Breast epithelium (tissue), 4 donors: ENCODE measurements around the gene DNAAF8. TPM values are rescaled to one million over a fixed set of nuclear protein-coding genes. Genes with fewer than 3 reads are reported as not detected.

Experiments
- DNase-seq, 2 donors: peaks; one replicate each; pipeline ENCODE4 v3.0.0-alpha.2; 2019; ENCODE audit warnings: low spot score in 2 of 2
- H3K27ac ChIP-seq, 2 donors: fragments of 200-600 bp; sonication (generic) in 1 of 2; one replicate each; pipeline ENCODE4 v1.5.1; 2016 to 2019; ENCODE audit warnings: mild to moderate bottlenecking in 1 of 2
- H3K27me3 ChIP-seq, 2 donors: fragments of 200-600 bp; sonication (generic) in 1 of 2; one replicate each; pipeline versions ENCODE4 v1.5.1 to v1.6.0; 2017 to 2019; ENCODE audit warnings: control low read depth in 1 of 2, mild to moderate bottlenecking in 1 of 2
- H3K36me3 ChIP-seq: fragments of 200-600 bp; one replicate; pipeline ENCODE4 v1.5.1; 2019
- H3K4me1 ChIP-seq, 2 donors: fragments of 200-600 bp; sonication (generic); one replicate each; pipeline ENCODE4 v1.5.1; 2016 to 2019; ENCODE audit warnings: control low read depth in 1 of 2
- H3K4me3 ChIP-seq, 3 donors: fragments of 200-600 bp; sonication (generic); 1 replicate in 2 of 3; 2 replicates in 1 of 3; pipeline ENCODE4 v1.5.1; 2016 to 2019; ENCODE audit warnings: mild to moderate bottlenecking in 3 of 3, moderate library complexity in 2 of 3
- H3K9me3 ChIP-seq, 2 donors: fragments of 200-600 bp; sonication (generic) in 1 of 2; one replicate each; pipeline ENCODE4 v1.5.1; 2016 to 2019; ENCODE audit warnings: control low read depth in 1 of 2
- POLR2A ChIP-seq: fragments of 450-650 bp; IDR thresholded peaks from one replicate; pipeline ENCODE4 v1.6.1; 2016; ENCODE audit warnings: antibody characterized with exemption, mild to moderate bottlenecking, moderate library complexity
- POLR2AphosphoS5 ChIP-seq, 3 donors: sonication (generic); formaldehyde crosslinking; IDR thresholded peaks; one replicate each; pipeline ENCODE4 v1.6.1; 2017; ENCODE audit warnings: antibody characterized with exemption in 3 of 3
- intact Hi-C: fragments of 100-400 bp; cut with DNase I; formaldehyde crosslinking; loops from one replicate; pipeline ENCODE4 v1.15.1; 2023; ENCODE audit warnings: low total_unique reads
- total RNA-seq, 3 donors: library from RNA; depleted of rRNA; stranded (reverse); fragments of >200 nt; gene quantifications; one replicate each; pipeline ENCODE4 v1.1.0, GENCODE V29; 2016
- TF ChIP-seq, protein P1 (sequence below), 3 donors: fragments of 450-650 bp; IDR thresholded peaks; one replicate each; pipeline ENCODE4 v1.5.1; 2016 to 2017; ENCODE audit warnings: antibody characterized with exemption in 3 of 3, mild to moderate bottlenecking in 3 of 3, moderate library complexity in 3 of 3

The DNAAF8 gene
- total RNA-seq, 3 donors from 2014 or later = 1.3 to 2.3 (median 1.8) TPM

DNA sequence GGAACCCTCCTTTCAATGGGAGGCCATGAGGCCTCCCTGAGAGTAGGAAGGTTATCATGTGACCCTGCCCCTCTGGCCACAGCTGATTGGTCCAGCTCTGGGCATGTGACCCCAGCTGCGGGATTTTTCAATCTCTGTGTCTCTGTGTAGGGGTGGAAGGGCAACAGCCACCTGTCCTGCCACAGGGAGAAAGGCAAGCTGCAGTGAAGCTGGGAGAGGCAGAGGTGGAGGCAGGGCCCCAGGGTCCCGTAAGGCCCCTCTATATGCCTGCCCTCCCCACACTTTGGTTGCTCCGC lies 10.9 kb downstream of the DNAAF8 start:
- Histone ChIP-seq H3K36me3 (no peaks in the 10 kb centered on the region), H3K9me3 (no peaks in the 10 kb centered on the region), H3K4me3 (no peak overlapping the region), H3K27me3 (no peaks in the 10 kb centered on the region), H3K27ac (no peak overlapping the region), H3K4me1 (no peaks in the 10 kb centered on the region)
- DNase-seq = no peak
- TF ChIP-seq, protein P1, sequence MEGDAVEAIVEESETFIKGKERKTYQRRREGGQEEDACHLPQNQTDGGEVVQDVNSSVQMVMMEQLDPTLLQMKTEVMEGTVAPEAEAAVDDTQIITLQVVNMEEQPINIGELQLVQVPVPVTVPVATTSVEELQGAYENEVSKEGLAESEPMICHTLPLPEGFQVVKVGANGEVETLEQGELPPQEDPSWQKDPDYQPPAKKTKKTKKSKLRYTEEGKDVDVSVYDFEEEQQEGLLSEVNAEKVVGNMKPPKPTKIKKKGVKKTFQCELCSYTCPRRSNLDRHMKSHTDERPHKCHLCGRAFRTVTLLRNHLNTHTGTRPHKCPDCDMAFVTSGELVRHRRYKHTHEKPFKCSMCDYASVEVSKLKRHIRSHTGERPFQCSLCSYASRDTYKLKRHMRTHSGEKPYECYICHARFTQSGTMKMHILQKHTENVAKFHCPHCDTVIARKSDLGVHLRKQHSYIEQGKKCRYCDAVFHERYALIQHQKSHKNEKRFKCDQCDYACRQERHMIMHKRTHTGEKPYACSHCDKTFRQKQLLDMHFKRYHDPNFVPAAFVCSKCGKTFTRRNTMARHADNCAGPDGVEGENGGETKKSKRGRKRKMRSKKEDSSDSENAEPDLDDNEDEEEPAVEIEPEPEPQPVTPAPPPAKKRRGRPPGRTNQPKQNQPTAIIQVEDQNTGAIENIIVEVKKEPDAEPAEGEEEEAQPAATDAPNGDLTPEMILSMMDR (IDR thresholded peaks at IDR 0.05) = no peak
- intact Hi-C loops = no loop called here

DNA sequence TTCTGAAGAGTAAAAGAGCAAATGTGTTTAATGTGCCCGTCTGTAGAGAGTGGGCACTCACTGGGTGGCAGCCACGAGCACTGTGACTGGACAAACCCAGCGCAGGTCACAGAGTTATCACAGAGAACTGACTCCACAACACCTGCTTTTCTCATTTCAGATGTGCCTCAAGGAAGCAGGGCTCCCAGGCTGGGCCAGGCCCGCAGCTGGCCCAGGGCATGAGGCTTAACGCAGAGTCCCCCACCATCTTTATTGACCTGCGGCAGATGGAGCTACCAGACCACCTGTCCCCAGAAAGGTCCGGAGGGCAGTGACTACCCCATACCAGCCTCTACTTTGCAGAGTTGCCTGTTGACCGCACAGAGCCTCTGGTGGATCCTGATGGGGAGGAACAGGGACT lies 11.9 kb downstream of the DNAAF8 start:
- no peak for DNase-seq
- Histone ChIP-seq H3K27ac (no peak overlapping the region), H3K4me3 (no peak overlapping the region), H3K4me1 (no peaks in the 10 kb centered on the region), H3K27me3 (no peaks in the 10 kb centered on the region), H3K9me3 (no peaks in the 10 kb centered on the region), H3K36me3 (no peaks in the 10 kb centered on the region)
- intact Hi-C loops = no loop called here
- TF ChIP-seq POLR2A (no peak), POLR2AphosphoS5 (IDR thresholded peaks at IDR 0.05) (no peak)
- TF ChIP-seq, protein P1 (IDR thresholded peaks at IDR 0.05) = no peak

- intact Hi-C loops = no loop called here
- DNase-seq = no peak
- H3K27ac ChIP-seq = no peak overlapping the region
These were observed 12.7 kb downstream of the DNAAF8 start for GRCh38 chr16:4746991-4747574.

GRCh38 chr16:4747906-4748681 lies 13.8 kb downstream of the DNAAF8 start:
- intact Hi-C loops = no loop called here
- Histone ChIP-seq H3K27ac (no peak overlapping the region), H3K36me3 (peaks cover 11% of the 10 kb centered on the region), H3K4me3 (no peak overlapping the region), H3K27me3 (no peaks in the 10 kb centered on the region), H3K9me3 (no peaks in the 10 kb centered on the region), H3K4me1 (no peaks in the 10 kb centered on the region)
- DNase-seq = no peak
- TF ChIP-seq, protein P1 (IDR thresholded peaks at IDR 0.05) = no peak
- no peak for TF ChIP-seq POLR2A
- TF ChIP-seq POLR2AphosphoS5 (IDR thresholded peaks at IDR 0.05) = no peak

More at GRCh38 chr16:4746991-4747574, 12.7 kb downstream of the DNAAF8 start:
- TF ChIP-seq POLR2A = no peak
- no peak for TF ChIP-seq POLR2AphosphoS5 (IDR thresholded peaks at IDR 0.05)
- TF ChIP-seq, protein P1 (IDR thresholded peaks at IDR 0.05) = no peak
- H3K36me3 ChIP-seq = peaks cover 2% of the 10 kb centered on the region
- H3K4me1 ChIP-seq = no peaks in the 10 kb centered on the region
- no peaks in the 10 kb centered on the region for H3K9me3 ChIP-seq
- no peak overlapping the region for H3K4me3 ChIP-seq
- H3K27me3 ChIP-seq = no peaks in the 10 kb centered on the region

DNA sequence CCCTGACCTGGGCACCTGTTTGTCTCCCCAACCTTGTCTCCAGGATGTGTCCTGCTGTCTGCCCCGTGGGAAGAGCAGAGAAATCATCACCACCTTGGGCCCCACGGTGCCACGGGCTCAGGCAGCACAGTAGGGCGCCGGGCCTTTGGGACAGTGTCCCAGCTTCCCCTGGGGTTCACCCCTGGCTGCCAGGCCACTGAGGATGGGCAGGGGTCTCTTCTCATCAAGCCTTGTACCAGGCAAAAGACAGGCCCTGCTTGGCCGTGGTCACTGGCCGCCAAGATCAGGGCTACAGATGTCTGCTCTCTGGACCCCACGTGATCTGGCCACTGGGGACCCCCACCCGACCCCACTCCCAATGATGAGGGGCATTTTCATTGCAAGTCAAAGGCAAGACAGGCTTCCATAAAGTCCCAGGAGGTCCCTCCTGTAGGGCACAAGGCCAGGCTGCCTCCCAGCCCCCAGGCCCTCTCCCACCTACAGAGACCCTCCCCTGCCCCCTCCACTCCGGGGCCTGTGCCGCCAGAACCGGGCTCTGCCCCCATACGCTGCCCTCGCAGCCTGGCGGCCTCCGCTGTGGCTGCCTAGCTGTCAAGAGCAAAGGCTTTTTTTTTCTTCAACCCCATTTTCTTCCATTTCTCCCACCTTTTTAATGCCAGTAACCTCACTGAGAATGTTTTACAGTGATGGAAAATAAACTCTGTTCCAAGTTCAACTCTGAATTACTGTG lies 14.5 kb downstream of the DNAAF8 start:
- Histone ChIP-seq H3K36me3 (peaks cover 11% of the 10 kb centered on the region), H3K4me1 (no peaks in the 10 kb centered on the region), H3K27me3 (no peaks in the 10 kb centered on the region), H3K4me3 (no peak overlapping the region), H3K9me3 (no peaks in the 10 kb centered on the region), H3K27ac (no peak overlapping the region)
- no peak for DNase-seq
- TF ChIP-seq, protein P1 (IDR thresholded peaks at IDR 0.05) = no peak
- TF ChIP-seq POLR2A (no peak), POLR2AphosphoS5 (IDR thresholded peaks at IDR 0.05) (no peak)
- intact Hi-C loops = no loop called here
